Gastrocnemius medialis (tissue), 4 donors: ENCODE results near the gene PEMT.

ENCODE experiments used
- CTCF ChIP-seq, 5 experiments: fragments of 450-650 bp in 3 of 5; fragments of 200-600 bp in 2 of 5; sonication (generic) in 2 of 5; IDR thresholded peaks in 4 of 5; conservative IDR thresholded peaks in 1 of 5; 1 replicate in 4 of 5; 2 replicates in 1 of 5; pipeline ENCODE4 v1.5.1; 2016 to 2019; ENCODE audit warnings: antibody characterized with exemption in 5 of 5, mild to moderate bottlenecking in 3 of 5, moderate library complexity in 3 of 5
- POLR2A ChIP-seq, 2 donors: fragments of 450-650 bp; IDR thresholded peaks; one replicate each; pipeline ENCODE4 v1.6.1; 2017; ENCODE audit warnings: antibody characterized with exemption in 2 of 2, mild to moderate bottlenecking in 2 of 2, moderate library complexity in 2 of 2

DNA sequence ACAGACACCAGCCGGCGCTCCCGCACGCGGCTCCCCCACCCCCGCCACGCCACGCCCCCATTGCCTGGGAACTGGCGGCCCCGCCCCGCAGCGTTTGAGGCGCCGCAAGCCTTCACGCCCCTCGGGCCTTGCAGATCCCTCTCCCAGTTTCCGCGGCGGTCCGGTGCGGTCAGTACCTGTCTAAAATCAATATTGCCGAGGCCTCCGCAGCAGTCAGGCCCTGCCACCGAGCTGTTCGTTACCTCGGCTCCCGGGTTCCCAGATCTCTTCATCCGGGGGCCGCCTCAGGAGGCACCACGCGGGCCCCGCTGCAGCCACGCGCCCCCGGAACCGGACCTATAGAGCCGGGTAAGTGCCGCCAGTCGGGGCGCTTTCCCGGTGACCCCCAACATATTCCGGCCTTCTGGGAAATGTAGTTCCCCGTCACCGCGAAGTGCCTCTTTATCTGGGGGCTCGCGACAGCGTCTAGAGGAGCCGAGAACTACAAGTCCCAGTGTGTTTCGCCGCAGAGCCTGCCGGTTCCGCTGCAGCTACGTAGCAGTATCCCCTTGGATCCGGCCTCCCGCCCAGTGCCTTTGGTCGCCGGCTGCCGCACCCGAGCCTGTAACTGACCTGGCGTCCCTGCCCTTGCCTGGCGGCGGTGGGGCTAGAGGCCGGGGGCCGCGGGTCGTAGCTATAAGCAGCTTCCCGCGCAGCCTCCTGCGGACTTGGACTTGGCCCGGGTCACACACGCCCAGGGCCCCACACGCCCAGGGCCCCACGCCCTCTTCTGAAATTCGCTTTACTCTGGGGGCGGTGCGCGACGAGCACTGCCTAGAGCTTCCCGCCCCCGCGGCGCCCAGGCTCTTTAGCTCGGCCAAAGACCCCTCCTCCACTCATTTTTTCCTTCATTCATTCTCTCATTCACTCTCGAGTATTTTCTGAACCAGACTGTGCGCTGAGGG, at the start of gene PEMT:
- peak in 1 of 5 experiments; percentile 20 for TF ChIP-seq CTCF (IDR thresholded peaks at IDR 0.05 in 4 of 5, conservative IDR thresholded peaks at IDR 0.05 in 1 of 5)
- TF ChIP-seq POLR2A (IDR thresholded peaks at IDR 0.05): peak; percentile 60 to 66
